Type B pancreatic cell (in vitro differentiated cells): ENCODE results near the gene CCDC28B. TPM values are rescaled to one million over a fixed set of nuclear protein-coding genes. Genes with fewer than 3 reads are reported as not detected.
A peak's percentile ranks its signal among the peaks of the same experiment; 100 is the strongest.

Experiments
- DNase-seq: peaks from one replicate; pipeline ENCODE4 v3.0.0; 2021; ENCODE audit warnings: mixed read lengths; ENCODE audit not compliant: unreplicated experiment; ENCODE audit errors: extremely low spot score
- H3K27ac Mint-ChIP-seq: 2 replicates; pipeline ENCODE4 v1.8.0; 2021; ENCODE audit warnings: mild to moderate bottlenecking, mixed read lengths
- H3K27me3 Mint-ChIP-seq: 2 replicates; pipeline ENCODE4 v1.8.0; 2021; ENCODE audit warnings: mixed read lengths
- H3K36me3 Mint-ChIP-seq: 2 replicates; pipeline ENCODE4 v1.8.0; 2021; ENCODE audit warnings: mixed read lengths
- H3K4me1 Mint-ChIP-seq: one replicate; pipeline ENCODE4 v1.8.0; 2021; ENCODE audit warnings: mixed read lengths; ENCODE audit not compliant: unreplicated experiment
- H3K4me3 Mint-ChIP-seq: 2 replicates; pipeline ENCODE4 v1.8.0; 2021; ENCODE audit warnings: mild to moderate bottlenecking, mixed read lengths
- H3K9me3 Mint-ChIP-seq: 2 replicates; pipeline ENCODE4 v1.8.0; 2021; ENCODE audit warnings: mixed read lengths
- total RNA-seq: library from RNA; stranded (reverse); gene quantifications from 2 replicates; pipeline ENCODE4 v1.2.1, GENCODE V29; 2021; ENCODE audit warnings: low replicate concordance
- TF ChIP-seq, protein P1 (sequence below): fragments of 200-600 bp; sonication (generic); conservative IDR thresholded peaks from 2 replicates; pipeline ENCODE4 v1.5.0; 2021; ENCODE audit warnings: antibody characterized with exemption, mild to moderate bottlenecking

CCDC28B gene
- total RNA-seq, 1 donor from 2014 or later: 19.6 TPM

DNA sequence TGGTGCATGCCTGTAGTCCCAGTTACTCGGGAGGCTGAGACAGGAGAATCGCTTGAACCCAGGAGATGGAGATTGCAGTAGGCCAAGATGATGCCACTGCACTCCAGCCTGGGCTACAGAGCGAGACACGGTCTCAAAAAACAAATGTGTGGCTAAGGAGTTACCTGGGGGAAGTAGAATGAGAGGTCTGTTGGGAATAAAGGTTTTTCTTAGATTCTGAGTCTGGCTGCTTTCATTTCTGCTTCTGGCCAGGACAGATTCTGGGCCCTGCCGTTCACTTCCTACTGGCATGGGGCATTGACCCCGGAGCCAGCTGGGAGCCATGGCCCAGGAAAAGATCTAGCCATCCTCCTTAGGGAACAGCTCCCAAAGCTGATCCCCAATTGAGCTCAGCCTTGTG lies 8.1 kb downstream of the CCDC28B start:
- peak overlapping the region; percentile 14 for H3K4me3 Mint-ChIP-seq
- peaks cover 8% of the 10 kb centered on the region for H3K4me1 Mint-ChIP-seq
- no peaks in the 10 kb centered on the region for H3K9me3 Mint-ChIP-seq
- TF ChIP-seq, protein P1, sequence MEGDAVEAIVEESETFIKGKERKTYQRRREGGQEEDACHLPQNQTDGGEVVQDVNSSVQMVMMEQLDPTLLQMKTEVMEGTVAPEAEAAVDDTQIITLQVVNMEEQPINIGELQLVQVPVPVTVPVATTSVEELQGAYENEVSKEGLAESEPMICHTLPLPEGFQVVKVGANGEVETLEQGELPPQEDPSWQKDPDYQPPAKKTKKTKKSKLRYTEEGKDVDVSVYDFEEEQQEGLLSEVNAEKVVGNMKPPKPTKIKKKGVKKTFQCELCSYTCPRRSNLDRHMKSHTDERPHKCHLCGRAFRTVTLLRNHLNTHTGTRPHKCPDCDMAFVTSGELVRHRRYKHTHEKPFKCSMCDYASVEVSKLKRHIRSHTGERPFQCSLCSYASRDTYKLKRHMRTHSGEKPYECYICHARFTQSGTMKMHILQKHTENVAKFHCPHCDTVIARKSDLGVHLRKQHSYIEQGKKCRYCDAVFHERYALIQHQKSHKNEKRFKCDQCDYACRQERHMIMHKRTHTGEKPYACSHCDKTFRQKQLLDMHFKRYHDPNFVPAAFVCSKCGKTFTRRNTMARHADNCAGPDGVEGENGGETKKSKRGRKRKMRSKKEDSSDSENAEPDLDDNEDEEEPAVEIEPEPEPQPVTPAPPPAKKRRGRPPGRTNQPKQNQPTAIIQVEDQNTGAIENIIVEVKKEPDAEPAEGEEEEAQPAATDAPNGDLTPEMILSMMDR: no peak
- H3K36me3 Mint-ChIP-seq: no peaks in the 10 kb centered on the region
- DNase-seq: no peak
- no peaks in the 10 kb centered on the region for H3K27me3 Mint-ChIP-seq
- H3K27ac Mint-ChIP-seq: peak overlapping the region; percentile 77

DNA sequence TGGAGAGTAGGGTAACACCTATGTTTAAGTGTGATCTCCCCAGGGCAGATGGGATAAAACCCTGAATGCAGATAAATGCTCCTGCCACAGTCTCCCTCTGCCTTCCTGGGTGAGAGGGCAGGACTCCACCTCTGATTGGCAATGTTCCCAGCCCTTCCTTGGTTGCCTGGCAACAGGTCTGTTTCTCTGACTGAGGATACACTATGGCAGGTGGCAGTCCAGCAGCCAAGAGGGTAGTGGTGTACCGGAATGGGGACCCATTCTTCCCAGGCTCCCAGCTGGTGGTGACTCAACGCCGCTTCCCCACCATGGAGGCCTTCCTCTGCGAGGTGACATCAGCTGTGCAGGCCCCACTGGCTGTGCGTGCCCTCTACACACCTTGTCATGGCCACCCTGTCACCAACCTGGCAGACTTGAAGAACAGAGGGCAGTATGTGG lies 8.5 kb downstream of the CCDC28B start, which contains the start of gene DCDC2B:
Gene DCDC2B, plus strand, starts transcription at position 199 of the 438 bp plus-strand sequence. Its CDS starts 5 bp downstream, at position 204.
- Mint-ChIP-seq H3K4me1 (peaks cover 8% of the 10 kb centered on the region), H3K9me3 (no peaks in the 10 kb centered on the region), H3K36me3 (no peaks in the 10 kb centered on the region), H3K27ac (peak within 1 kb of the TSS; percentile 77), H3K27me3 (no peaks in the 10 kb centered on the region), H3K4me3 (peak within 1 kb of the TSS; percentile 14)
- DNase-seq: no peak
- TF ChIP-seq, protein P1: no peak

DNA sequence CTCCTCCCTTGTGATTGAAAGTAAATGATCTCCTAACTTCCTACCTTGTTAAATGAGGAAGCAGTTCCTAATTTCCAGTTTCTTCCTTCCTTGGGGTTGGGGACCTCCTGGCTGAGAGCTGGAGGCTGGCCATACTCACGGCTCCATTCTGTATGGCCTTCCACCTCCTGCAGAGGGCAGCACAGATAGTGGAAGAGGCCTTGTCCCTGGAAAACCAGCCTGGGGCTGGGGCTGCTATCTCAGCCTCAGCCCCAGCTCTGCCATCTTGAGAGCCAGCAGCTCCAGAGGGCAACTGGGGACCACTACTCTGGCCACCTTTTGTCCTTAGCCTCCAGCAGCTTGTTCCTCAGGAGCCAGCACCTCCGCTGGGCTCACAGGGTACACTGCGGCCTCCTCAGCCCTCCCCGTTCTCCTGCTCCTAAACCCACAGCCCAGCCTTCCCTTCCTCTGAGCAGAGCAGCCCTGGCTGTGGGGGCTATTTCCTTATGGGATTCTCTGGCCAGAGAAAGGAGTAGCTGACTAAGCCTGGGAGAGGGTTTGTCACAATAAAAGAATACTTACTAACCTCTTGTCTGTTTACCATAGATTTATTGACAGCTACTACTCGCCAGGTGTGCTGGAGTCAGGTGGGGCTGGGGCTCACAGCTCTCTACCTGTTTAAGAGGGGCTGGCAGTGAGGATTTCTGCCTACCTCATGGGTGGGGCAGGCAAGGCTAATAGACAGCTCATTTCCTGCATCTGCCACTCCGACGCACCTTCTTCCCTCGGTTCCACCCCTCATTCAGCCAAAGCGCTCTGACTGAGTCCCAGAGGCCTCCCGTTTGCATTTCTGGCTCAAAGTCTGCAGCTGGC lies 15.5 kb downstream of the CCDC28B start:
- H3K27me3 Mint-ChIP-seq: no peaks in the 10 kb centered on the region
- H3K36me3 Mint-ChIP-seq: peaks cover 3% of the 10 kb centered on the region
- DNase-seq: no peak
- H3K27ac Mint-ChIP-seq: peak overlapping the region; percentile 56
- H3K9me3 Mint-ChIP-seq: no peaks in the 10 kb centered on the region
- TF ChIP-seq, protein P1: peak; percentile 83
- H3K4me1 Mint-ChIP-seq: peaks cover 12% of the 10 kb centered on the region
- peak overlapping the region; percentile 4 for H3K4me3 Mint-ChIP-seq

DNA sequence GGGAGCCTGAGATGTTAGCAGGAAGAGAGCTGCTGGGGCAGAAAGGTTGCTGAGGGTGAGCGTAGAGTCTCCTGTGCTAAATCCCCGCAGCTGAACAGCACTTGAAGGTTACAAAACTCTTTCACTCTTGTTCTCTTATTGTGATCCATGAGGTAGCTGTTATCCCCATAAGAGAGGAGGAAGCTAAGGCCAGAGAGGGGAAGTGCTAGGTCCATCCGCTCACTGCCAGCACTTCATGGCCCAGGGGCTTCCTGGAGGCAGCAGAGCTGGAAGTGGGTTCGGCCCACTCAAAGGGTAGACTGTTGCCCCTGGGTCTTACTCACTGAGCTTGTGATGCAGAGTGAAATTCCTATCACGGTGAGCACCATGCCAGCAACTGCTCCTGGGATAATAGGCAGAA lies 16.2 kb downstream of the CCDC28B start:
- H3K27me3 Mint-ChIP-seq: no peaks in the 10 kb centered on the region
- peaks cover 17% of the 10 kb centered on the region for H3K4me1 Mint-ChIP-seq
- H3K9me3 Mint-ChIP-seq: no peaks in the 10 kb centered on the region
- H3K36me3 Mint-ChIP-seq: peaks cover 3% of the 10 kb centered on the region
- DNase-seq: no peak
- no peak overlapping the region for H3K4me3 Mint-ChIP-seq
- peak overlapping the region; percentile 39 for H3K27ac Mint-ChIP-seq
- TF ChIP-seq, protein P1: no peak

DNA sequence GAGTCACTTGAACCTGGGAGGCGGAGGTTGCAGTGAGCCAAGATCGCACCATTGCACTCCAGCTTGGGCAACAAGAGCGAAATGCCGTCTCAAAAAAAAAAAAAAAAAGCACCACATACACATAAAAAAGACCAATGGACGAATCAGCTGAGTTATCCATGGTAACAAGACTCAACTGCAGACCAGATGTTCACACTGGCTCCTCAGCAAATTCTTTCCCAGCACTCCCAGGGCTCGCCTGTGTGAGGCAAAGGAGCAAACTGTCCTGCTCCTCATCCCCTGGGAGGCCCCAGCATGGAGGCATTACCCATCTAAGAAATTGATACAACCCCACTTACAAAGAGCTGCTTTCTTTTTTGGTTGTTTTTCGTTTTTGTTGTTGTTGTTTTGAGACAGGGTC lies 18.6 kb downstream of the CCDC28B start:
- DNase-seq: no peak
- Mint-ChIP-seq H3K36me3 (peaks cover 5% of the 10 kb centered on the region), H3K4me3 (peak overlapping the region; percentile 63), H3K9me3 (no peaks in the 10 kb centered on the region), H3K27me3 (no peaks in the 10 kb centered on the region), H3K27ac (no peak overlapping the region), H3K4me1 (peaks cover 18% of the 10 kb centered on the region)
- TF ChIP-seq, protein P1: no peak
